HG03521 (cell line): Measurements from ENCODE around the gene DNAJC25.
"Not testable (repeated sequence)": the region's sequence is repeated elsewhere in the genome, so short reads cannot be mapped to it uniquely, and the experiment has no call there.

Experiments
- ATAC-seq: cut with Tn5 transposase; IDR thresholded peaks from one replicate; pipeline ENCODE4 v1.9.1; 2021; ENCODE audit warnings: mild to moderate bottlenecking, moderate library complexity; ENCODE audit not compliant: unreplicated experiment

DNAJC25 gene

GRCh38 chr9:111631214-111631971 is at the start of gene DNAJC25:
TSS of gene DNAJC25 (plus strand) at chr9:111631334. CDS start at chr9:111631408, 74 bp downstream.
- ATAC-seq: peak; percentile 95

DNA sequence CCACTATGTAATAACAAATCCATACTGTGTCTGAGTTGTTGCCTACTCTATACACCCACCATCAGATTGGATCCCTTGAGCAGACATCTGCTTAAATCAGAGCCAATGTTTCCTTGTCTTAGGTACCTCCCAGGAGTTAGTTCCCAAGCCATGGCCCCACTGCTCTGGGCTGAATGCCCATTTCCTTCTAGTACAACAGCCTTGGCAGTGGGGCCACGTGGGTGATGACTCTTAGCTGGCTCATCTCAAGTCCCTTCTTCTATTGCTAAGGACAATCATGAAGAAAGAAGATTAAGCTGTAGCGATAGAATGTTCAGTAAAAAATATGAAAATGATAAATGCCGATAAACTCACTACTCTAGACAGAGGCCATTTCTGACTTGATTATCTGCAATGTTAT is 48.2 kb upstream of the DNAJC25 start:
- ATAC-seq: no peak

GRCh38 chr9:111586378-111586777 is 44.8 kb upstream of the DNAJC25 start:
- no peak for ATAC-seq

DNA sequence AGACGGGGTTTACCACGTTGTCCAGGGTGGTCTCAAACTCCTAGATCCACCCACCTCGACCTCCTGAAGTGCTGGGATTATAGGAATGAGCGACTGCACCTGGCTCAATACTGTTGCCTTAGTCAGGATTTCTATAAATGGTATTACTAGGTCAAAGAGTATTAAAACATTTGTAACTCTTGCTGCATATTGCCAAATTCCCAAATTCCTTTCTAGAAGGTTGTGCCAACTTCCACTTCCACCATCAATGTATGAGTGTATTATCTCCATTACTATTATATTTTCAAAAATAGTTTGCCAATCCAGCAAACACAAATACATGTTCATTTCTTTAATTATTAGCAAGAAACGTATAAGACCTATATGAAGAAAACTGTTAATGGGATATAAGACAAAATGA is 42.3 kb upstream of the DNAJC25 start:
- no peak for ATAC-seq

GRCh38 chr9:111597852-111598732 is 33.0 kb upstream of the DNAJC25 start:
- peak; percentile 54 for ATAC-seq

DNA sequence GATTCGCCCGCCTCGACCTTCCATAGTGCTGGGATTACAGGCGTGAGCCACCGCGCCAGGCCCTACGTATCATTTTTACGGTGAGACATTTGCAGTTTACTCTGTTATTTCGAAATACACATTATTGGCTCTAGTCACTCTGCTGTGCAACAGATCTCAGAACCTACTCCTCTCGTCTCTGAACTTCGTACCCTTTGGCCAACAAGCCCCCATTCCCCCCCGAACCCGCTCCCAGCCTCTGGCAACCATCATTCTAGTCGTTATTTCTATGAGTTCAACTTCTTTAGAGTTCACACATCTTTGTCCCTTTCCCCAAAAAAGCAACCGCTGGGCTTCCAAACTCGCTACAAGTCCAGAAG is 32.4 kb upstream of the DNAJC25 start:
- ATAC-seq: no peak

DNA sequence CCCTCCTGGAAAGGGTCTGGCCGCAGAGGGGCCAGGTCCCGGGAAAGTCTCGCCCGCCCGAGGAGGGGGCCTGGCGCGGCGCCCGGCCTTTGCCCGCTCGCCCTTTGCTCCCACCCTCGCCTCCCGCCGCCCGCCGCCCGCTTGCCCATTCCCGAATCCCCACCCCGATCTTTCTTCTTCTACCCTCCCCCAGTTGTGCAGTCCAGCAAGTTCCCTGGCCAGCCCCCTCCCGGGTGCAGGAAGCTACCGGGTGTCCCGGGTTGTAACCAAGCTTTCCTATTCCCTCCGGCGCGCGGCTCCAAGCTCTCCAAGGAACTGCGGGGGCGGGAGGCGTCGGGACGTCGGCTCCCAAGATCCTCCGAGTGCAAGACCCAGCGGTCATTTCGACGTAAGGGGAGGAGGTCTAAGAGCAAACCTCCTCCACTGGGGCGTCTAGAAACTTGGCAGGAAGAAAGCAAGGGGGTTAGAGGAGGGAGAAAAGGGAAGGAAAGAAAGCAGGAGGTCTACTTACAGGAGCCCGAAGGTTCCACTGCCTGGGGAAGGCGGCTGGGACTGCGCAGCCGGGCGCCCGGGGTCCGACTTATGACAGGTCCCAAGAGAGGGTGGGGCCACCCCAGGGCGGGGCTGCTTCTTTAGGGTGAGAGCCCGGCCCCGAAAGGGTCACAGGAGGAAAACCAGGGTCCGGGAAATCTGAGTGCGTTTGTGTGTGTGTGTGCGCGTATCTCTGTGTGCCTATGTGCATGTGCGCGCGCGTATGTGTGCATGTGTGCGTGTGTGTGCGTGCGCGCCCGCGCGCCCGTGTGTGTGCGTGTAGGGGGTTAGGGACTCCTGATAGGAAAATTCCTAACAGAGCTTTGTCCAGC is 31.8 kb upstream of the DNAJC25 start, which contains the start of gene PTGR1:
TSS of gene PTGR1 (minus strand) at position 556 of the 863 bp plus-strand sequence. CDS start 2,225 bp downstream, outside the sequence.
- ATAC-seq: no peak

DNA sequence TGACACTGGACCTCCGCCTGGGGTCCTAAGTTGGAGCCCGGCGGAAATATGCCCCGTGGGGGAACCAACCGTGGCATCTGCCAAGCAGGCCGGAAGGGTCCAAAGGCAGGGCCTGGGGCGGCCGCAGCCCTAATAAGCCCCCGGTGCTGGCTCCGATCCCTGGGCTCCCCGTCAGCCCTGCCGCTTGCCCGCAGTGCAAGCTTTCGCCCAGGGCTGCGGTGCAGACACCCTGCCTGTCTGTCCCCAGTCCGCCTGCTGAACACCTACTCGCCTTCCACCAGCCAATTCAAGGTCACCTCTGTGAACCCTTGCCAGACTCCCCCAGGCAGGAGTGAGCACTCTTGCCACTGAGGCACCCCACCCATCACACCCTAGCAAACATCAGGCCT is 31.2 kb upstream of the DNAJC25 start:
- ATAC-seq: no peak

GRCh38 chr9:111601237-111602018 is 29.7 kb upstream of the DNAJC25 start:
- ATAC-seq: no peak

DNA sequence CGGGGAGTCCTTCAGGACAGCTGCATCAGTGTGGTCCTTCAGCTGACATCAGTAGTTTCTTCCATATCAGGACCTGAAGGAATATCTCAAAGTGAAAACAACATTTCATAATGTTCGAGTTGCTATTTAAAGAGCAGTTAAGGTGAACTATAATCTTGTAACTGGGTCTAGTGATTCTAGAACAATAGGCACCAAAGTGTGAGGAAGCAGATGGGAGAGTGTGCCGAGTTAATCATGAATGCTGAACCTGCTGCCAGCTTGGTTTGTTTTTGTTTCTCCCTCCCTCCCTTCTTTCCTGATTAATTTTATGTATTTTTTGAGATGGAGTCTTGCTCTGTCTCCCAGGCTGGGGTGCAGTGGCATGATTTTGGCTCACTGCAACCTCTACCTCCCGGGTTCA is 28.1 kb upstream of the DNAJC25 start:
- no peak for ATAC-seq

- ATAC-seq: no peak
Measured at GRCh38 chr9:111604054-111604615, 27.0 kb upstream of the DNAJC25 start.

DNA sequence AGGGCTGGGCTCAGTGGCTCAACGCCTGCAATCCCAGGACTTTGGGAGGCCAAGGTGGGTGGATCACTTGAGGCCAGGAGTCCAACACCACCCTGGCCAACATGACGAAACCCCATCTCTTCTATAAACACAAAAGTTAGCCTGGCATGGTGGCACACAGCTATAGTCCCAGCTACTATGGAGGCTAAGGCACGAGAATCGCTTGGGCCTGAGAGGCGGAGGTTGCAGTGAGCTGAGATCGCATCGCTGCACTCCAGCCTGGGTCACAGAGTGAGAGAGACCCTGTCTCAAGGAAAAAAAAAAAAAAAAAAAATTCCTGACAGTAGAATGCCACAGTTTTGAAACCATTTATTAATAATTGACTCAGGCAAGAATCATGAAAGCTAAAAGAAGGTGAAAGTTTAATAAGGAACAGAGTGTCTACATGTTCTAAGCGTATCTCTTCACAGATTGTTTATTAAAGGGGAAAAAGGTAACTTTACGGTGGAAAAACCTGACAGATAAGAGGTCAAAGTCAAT is 26.0 kb upstream of the DNAJC25 start:
- ATAC-seq: no peak

- no peak for ATAC-seq
Measured at GRCh38 chr9:111610149-111610548, 21.0 kb upstream of the DNAJC25 start.

DNA sequence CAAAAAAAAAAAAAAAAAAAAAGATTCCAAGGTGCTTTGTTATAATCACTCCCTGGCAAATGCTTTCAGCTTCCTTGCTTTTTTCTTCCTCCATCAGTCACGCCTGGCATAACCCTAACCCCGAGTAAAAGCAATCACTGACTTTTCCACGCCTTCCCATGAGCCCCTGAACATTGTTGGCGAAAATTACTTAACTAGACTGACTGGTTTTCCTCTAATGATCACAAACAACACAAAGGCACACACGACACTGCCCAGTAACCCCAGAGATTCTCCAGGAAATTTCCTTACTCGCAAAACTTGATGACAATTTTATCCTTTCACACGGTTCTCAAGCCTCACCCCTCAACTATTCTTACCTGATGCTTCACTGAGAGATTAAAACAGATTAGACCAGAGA is 20.3 kb upstream of the DNAJC25 start:
- no peak for ATAC-seq

DNA sequence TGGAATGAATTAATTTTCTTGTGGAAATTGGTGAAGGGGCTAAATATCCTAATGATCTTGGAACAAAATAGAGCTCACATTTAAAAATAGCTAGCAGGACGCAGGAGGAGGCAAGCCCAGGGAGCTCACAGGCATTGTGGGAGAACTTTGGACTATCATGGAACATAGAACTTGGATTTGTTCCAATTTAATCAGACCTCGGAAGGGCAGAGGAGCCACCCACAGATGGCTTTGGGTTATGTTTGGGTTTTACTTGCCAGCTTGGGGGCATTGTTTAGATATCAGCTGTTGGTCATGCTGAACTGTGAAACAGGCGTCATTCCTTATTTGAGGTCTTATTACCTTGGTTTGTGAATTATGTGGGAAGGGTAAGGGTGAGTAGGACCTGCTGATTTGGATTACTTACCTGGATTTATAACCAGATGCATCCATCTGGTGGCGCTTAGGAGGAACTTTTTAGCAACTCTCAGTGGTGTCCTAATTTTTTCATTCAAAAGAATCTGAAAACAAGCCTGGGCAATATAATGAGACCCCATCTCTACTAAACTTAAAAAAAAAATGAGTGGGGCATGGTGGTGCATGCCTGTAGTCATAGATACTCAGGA is 17.6 kb upstream of the DNAJC25 start:
- no peak for ATAC-seq

DNA sequence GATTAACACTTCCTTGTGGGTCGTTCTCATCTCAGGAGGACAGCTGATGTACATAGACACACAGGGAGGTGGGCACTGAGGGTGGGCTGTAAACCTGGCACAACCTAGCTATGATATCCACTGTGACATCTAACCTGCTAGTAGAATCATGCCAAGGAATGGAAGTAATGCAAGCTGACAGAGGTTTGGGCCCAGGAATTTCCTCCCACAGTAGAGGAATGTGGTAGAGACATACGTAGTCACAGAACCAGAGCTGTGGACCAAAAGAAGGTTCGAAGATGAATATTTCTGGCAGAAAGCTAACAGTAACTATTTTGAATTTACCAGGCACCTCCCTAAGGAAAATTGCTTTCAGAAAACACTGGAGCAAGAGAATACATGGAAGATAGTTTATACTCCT is 15.2 kb upstream of the DNAJC25 start:
- ATAC-seq: no peak

- ATAC-seq: not testable (repeated sequence)
Measured at GRCh38 chr9:111617349-111617748, 13.8 kb upstream of the DNAJC25 start.

DNA sequence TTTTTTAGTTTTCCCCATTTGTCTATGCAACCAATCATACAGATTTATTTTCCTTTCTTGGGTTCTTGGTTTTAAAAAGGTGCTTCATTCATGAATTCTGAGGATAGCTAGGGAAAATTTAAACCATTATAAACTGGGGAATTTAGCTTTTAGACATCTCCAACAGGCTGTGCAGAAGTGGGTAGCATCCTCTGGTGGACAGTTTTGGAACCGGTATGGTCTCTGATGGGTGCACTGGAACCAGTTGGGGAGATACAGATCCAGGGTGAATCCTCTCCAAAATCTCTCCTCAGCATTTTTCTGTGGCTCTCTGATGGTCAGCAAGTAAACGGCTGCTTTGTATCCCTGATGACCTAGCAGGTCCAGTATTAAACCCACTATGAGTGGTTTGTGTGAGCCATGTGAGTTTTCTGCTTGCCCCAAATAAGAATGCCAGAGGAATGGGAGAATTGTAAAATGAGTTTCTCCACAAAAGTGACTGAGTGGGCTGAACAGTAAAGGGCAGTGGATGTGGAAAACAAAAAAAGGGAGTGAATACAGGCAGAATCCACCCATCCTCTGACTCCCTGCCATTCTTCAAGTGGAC is 9.1 kb upstream of the DNAJC25 start:
- ATAC-seq: peak; percentile 59

DNA sequence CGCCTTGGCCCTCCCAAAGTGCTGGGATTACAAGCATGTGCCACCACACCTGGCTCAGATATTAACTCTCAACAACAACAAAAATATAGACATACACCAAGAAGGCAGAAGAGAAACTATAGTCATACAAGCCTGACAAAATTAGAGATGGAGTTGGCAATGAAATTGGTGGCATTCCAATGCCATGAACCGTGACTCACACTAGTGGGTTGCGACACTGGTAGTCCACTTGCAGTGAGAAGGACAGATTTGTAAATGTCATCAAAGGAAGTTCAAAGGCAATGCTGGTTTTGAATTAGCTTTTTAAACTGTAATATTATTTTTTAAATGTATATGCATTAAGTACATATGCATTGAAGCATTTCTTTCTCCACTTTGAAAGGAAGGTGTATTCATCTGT is 8.5 kb upstream of the DNAJC25 start:
- no peak for ATAC-seq
